ENCODE data around the gene ZNF106.
A peak's percentile ranks its signal among the peaks of the same experiment; 100 is the strongest.

The ZNF106 gene

DNA sequence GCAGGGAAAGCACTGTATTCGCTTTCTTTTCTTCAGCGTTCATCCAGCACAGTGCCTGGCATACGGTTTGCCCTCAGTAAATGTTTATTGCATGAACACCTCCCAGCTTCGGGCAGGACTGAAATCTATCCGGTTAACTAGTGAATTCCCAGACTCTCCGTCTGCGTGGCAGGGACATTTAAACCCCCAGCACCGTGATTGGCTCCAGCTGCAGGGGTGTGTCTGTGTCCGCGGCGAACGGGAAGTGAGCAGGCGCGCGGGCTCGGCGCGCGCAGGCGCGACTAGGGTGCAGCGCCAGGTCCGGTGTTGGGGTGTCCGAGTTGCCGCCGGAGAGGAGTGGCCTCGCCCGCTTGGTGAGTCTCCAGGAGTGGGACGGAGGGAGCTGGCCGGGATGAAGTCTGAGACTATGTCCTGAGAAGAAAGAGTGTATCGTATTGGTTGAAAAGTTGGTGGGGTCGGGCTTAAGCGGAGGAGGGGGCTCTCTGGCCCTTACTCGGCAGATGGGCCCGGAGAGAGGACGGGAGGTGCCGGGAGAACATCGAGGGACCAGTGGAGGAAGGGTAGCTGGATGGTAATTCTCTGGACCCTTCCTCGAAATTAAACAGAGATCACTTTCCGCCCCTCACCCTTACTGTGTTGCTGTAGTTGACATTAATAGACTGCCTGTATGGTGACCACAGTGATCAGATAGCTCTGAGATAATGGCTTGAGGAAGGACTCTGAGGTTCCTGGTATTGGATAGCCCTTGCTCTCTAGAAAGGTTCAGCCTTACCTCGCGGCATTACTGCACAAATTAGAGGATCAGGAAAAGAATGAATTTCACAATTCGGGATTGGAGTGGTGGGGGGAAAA, 4.6 kb upstream of the ZNF106 start, which contains the start of gene SNAP23:
Gene SNAP23 (plus strand): TSS at position 274 of the 852 bp plus-strand sequence. CDS start 16,213 bp downstream, outside the sequence.
- TF ChIP-seq SIN3A (IDR thresholded peaks at IDR 0.05; ENCODE audit: borderline replicate concordance, insufficient read depth, low read length) (peak; percentile 100), POLR2AphosphoS5 (IDR thresholded peaks at IDR 0.05; ENCODE audit: low read depth, low read length) (peak; percentile 67; the same call in 1 of the 2 replicates), TAF1 (IDR thresholded peaks at IDR 0.05; ENCODE audit: borderline replicate concordance, insufficient read depth, low read length) (peak; percentile 57; the same call in 1 of the 2 replicates), FOXP2 (optimal IDR thresholded peaks at IDR 0.05; ENCODE audit: borderline replicate concordance, extremely low read depth, extremely low read length, insufficient read depth) (no peak)
- TF ChIP-seq, protein P1, sequence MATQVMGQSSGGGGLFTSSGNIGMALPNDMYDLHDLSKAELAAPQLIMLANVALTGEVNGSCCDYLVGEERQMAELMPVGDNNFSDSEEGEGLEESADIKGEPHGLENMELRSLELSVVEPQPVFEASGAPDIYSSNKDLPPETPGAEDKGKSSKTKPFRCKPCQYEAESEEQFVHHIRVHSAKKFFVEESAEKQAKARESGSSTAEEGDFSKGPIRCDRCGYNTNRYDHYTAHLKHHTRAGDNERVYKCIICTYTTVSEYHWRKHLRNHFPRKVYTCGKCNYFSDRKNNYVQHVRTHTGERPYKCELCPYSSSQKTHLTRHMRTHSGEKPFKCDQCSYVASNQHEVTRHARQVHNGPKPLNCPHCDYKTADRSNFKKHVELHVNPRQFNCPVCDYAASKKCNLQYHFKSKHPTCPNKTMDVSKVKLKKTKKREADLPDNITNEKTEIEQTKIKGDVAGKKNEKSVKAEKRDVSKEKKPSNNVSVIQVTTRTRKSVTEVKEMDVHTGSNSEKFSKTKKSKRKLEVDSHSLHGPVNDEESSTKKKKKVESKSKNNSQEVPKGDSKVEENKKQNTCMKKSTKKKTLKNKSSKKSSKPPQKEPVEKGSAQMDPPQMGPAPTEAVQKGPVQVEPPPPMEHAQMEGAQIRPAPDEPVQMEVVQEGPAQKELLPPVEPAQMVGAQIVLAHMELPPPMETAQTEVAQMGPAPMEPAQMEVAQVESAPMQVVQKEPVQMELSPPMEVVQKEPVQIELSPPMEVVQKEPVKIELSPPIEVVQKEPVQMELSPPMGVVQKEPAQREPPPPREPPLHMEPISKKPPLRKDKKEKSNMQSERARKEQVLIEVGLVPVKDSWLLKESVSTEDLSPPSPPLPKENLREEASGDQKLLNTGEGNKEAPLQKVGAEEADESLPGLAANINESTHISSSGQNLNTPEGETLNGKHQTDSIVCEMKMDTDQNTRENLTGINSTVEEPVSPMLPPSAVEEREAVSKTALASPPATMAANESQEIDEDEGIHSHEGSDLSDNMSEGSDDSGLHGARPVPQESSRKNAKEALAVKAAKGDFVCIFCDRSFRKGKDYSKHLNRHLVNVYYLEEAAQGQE (IDR thresholded peaks at IDR 0.05; ENCODE audit: insufficient read depth in 1 of 2, low read depth in 2 of 2, low read length in 2 of 2): no peak

DNA sequence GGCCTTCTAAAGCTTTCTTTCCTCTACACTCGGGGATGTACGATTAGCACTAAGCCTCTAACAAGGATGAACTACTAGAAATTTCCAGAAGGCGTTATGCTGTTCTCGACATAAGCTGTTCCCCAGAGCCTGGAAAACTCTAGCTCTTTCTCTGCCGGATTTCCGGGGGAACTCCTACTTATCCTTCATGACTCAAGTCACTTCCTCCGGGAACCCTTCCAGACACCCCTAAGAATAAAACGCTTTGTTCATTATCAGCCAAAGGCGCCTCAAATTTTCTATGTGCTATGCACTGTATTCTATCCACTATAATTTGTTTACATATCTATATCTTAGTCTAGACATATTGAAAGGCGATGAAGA, 4.0 kb upstream of the ZNF106 start:
- no peak for TF ChIP-seq FOXP2 (optimal IDR thresholded peaks at IDR 0.05; ENCODE audit: borderline replicate concordance, extremely low read depth, extremely low read length, insufficient read depth)
- TF ChIP-seq POLR2AphosphoS5 (IDR thresholded peaks at IDR 0.05; ENCODE audit: low read depth, low read length): no peak

DNA sequence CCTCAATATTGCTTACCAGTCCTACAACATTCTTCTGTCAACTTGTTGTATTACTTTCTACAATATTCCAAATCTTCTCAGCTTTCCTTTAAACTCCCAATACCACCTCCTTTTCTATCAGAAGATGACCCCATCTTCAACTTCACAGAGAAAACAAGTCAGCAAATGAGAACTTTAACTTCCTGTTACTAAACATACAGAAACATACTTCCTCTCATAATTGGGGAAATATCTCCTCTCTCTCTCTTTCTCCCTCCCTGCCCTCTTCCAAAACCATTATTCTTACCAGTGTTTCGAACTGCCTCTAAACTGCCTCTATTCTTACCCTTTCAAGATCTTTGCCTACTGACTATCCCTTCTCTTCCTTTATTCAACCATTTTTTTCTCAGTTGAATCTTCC, 2.7 kb upstream of the ZNF106 start:
- TF ChIP-seq SIN3A (IDR thresholded peaks at IDR 0.05; ENCODE audit: borderline replicate concordance, insufficient read depth, low read length): no peak
- no peak for TF ChIP-seq POLR2AphosphoS5 (IDR thresholded peaks at IDR 0.05; ENCODE audit: low read depth, low read length)
- TF ChIP-seq, protein P1 (IDR thresholded peaks at IDR 0.05; ENCODE audit: insufficient read depth in 1 of 2, low read depth in 2 of 2, low read length in 2 of 2): no peak
- no peak for TF ChIP-seq TAF1 (IDR thresholded peaks at IDR 0.05; ENCODE audit: borderline replicate concordance, insufficient read depth, low read length)
- TF ChIP-seq FOXP2 (optimal IDR thresholded peaks at IDR 0.05; ENCODE audit: borderline replicate concordance, extremely low read depth, extremely low read length, insufficient read depth): no peak

DNA sequence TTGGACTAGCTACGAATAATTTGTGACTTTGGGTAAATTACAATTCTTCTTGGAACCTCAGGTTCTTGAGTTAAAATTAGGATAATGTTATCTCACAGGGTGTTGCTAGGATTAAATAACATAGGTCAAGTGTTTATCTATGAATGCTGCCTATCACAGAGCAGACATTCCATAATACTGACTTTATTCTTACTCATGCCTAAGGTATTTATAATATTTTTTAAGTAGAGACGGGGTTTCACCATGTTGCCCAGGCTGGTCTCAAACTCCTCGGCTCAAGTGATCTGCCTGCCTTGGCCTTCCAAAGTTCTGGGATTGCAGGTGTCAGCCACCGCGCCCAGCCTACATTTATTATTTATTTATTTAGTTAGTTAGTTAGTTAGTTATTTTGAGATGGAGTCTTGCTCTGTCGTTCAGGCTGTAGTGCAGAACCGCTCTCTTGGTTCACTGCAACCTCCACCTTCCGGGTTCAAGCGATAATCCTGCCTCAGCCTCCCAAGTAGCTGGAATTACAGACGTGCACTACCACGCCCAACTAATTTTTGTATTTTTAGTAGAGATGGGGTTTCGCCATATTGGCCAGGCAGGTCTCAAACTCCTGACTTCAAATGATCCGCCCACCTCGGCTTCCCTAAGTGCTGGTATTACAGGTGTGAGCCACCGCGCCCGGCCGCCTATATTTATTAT, 741 bp upstream of the ZNF106 start:
- TF ChIP-seq SIN3A (IDR thresholded peaks at IDR 0.05; ENCODE audit: borderline replicate concordance, insufficient read depth, low read length): no peak
- no peak for TF ChIP-seq TAF1 (IDR thresholded peaks at IDR 0.05; ENCODE audit: borderline replicate concordance, insufficient read depth, low read length)
- TF ChIP-seq, protein P1 (IDR thresholded peaks at IDR 0.05; ENCODE audit: insufficient read depth in 1 of 2, low read depth in 2 of 2, low read length in 2 of 2): no peak
- TF ChIP-seq POLR2AphosphoS5 (IDR thresholded peaks at IDR 0.05; ENCODE audit: low read depth, low read length): no peak
- no peak for TF ChIP-seq FOXP2 (optimal IDR thresholded peaks at IDR 0.05; ENCODE audit: borderline replicate concordance, extremely low read depth, extremely low read length, insufficient read depth)

DNA sequence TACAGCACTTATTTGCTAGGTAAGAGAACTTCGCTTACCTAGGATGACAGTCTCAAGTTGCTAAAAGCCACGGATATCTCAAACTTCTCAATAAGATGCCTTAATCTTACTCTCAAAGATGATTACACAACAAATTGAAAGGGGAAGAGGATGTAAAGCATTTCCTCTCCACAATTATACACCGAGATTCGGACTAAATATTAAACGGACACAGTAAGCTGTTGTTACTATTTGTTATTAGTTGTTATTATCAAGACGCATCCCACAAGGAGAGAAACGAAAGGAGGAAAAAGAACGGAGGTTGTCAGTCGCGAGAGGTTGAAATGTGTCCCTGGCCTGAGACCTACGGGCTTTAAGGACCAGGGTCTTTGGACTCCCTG, 660 bp downstream of the ZNF106 start:
- TF ChIP-seq FOXP2 (optimal IDR thresholded peaks at IDR 0.05; ENCODE audit: borderline replicate concordance, extremely low read depth, extremely low read length, insufficient read depth) (no peak), TAF1 (IDR thresholded peaks at IDR 0.05; ENCODE audit: borderline replicate concordance, insufficient read depth, low read length) (no peak), SIN3A (IDR thresholded peaks at IDR 0.05; ENCODE audit: borderline replicate concordance, insufficient read depth, low read length) (no peak), POLR2AphosphoS5 (IDR thresholded peaks at IDR 0.05; ENCODE audit: low read depth, low read length) (no peak)
- TF ChIP-seq, protein P1 (IDR thresholded peaks at IDR 0.05; ENCODE audit: insufficient read depth in 1 of 2, low read depth in 2 of 2, low read length in 2 of 2): no peak
